K562 (cell line): Measurements from ENCODE around the gene LCN1. TPM values are rescaled to one million over a fixed set of nuclear protein-coding genes. Genes with fewer than 3 reads are reported as not detected.

ENCODE experiments used
- ZBTB49 ChIP-seq: sonication (generic); formaldehyde crosslinking; IDR thresholded peaks from 2 replicates; pipeline ENCODE4 v1.8.0; 2022; ENCODE audit warnings: missing genetic modification reagents, mild to moderate bottlenecking, borderline replicate concordance
- polyA plus RNA-seq, 8 experiments: library from polyadenylated mRNA; depleted of rRNA in 4 of 8; stranded (reverse) in 5 of 8; unstranded in 3 of 8; fragments of >200 nt; fragmentation: Nextera tagmentation in 2 of 8; fragmentation: Illumina TruSeq in 1 of 8; extraction: Ambion mirVana in 2 of 8; extraction: Trizol in 1 of 8; gene quantifications; 2 replicates each; pipeline versions ENCODE4 v1.2.1 to v1.2.3, GENCODE V29; 2011 to 2014; ENCODE audit warnings: inconsistent platforms in 1 of 8, missing spikeins in 1 of 8
- total RNA-seq, 7 experiments: library from RNA; depleted of rRNA in 6 of 7; stranded (reverse); fragments of >200 nt in 6 of 7; fragmentation: Illumina TruSeq in 2 of 7; extraction: Trizol in 2 of 7; gene quantifications; 2 replicates each; pipeline versions ENCODE4 v1.2.1 to v1.2.3, GENCODE V29; 2011 to 2021; ENCODE audit warnings: low replicate concordance in 1 of 7
- TF ChIP-seq, protein P1 (sequence below), 2 experiments: fragments of 450-650 bp in 1 of 2; sonication (generic) in 1 of 2; formaldehyde crosslinking in 1 of 2; IDR thresholded peaks; 2 replicates each; pipeline versions ENCODE4 v1.7.1 to v1.9.0; 2016 to 2022; ENCODE audit warnings: inconsistent platforms in 1 of 2, mild to moderate bottlenecking in 1 of 2, missing genetic modification reagents in 1 of 2

The LCN1 gene
- total and polyA plus RNA-seq, 9 of the 15 experiments (the other 6 are each of a cell fraction or from before 2014, with no cell fraction given), result not detected

DNA sequence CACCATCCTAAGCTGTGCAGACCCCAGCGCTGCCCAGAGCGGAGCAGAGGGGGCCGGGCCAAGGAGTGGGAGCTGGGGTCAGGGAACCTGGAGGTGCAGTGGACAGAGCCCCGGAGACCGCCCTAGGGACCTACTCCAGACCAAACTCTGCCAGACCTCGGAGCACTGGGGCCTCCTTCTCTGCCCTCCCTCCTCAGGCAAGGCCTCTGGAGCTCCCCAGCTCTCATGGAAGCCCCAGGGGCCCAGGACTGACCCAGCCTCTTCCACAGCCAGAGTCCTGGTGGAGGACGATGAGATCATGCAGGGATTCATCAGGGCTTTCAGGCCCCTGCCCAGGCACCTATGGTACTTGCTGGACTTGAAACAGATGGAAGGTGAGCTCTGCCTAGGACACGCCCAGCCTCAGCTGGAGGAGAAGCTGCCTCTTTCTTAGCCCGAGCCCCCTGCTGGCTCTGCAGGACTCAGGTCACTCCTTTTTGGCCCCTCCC, 43.9 kb downstream of the LCN1 start (continued):
- TF ChIP-seq, protein P1, sequence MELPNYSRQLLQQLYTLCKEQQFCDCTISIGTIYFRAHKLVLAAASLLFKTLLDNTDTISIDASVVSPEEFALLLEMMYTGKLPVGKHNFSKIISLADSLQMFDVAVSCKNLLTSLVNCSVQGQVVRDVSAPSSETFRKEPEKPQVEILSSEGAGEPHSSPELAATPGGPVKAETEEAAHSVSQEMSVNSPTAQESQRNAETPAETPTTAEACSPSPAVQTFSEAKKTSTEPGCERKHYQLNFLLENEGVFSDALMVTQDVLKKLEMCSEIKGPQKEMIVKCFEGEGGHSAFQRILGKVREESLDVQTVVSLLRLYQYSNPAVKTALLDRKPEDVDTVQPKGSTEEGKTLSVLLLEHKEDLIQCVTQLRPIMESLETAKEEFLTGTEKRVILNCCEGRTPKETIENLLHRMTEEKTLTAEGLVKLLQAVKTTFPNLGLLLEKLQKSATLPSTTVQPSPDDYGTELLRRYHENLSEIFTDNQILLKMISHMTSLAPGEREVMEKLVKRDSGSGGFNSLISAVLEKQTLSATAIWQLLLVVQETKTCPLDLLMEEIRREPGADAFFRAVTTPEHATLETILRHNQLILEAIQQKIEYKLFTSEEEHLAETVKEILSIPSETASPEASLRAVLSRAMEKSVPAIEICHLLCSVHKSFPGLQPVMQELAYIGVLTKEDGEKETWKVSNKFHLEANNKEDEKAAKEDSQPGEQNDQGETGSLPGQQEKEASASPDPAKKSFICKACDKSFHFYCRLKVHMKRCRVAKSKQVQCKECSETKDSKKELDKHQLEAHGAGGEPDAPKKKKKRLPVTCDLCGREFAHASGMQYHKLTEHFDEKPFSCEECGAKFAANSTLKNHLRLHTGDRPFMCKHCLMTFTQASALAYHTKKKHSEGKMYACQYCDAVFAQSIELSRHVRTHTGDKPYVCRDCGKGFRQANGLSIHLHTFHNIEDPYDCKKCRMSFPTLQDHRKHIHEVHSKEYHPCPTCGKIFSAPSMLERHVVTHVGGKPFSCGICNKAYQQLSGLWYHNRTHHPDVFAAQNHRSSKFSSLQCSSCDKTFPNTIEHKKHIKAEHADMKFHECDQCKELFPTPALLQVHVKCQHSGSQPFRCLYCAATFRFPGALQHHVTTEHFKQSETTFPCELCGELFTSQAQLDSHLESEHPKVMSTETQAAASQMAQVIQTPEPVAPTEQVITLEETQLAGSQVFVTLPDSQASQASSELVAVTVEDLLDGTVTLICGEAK (IDR thresholded peaks at IDR 0.05), result no peak
- TF ChIP-seq, protein P1 (CRISPR knock-in tag; IDR thresholded peaks at IDR 0.05), result no peak
- TF ChIP-seq ZBTB49 (CRISPR knock-in tag), result no peak
